GM23338 (cell line): ENCODE data around the gene SLC7A6. TPM values are rescaled to one million over a fixed set of nuclear protein-coding genes. Genes with fewer than 3 reads are reported as not detected.
A peak's percentile ranks its signal among the peaks of the same experiment; 100 is the strongest.

Experiments used
- ATAC-seq: fragments of 200-7000 bp; cut with Tn5 transposase; 3 replicates; pipeline ENCODE4 v1.9.1; 2020
- DNase-seq: peaks from one replicate; pipeline ENCODE4 v3.0.0-alpha.2; 2015; ENCODE audit warnings: low spot score
- H2AFZ ChIP-seq: fragments of 200-600 bp; sonication (generic); 2 replicates; pipeline ENCODE4 v1.8.0; 2016; ENCODE audit warnings: antibody characterized with exemption, mild to moderate bottlenecking, moderate library complexity
- H3F3A ChIP-seq: fragments of 200-600 bp; sonication (generic); replicated peaks from 2 replicates; pipeline ENCODE4 v1.8.0; 2017; ENCODE audit warnings: antibody characterized with exemption, mixed run types, low read depth
- H3K27ac ChIP-seq: fragments of 200-600 bp; sonication (generic); 2 replicates; pipeline ENCODE4 v1.6.1; 2016; ENCODE audit warnings: low read depth
- H3K27me3 ChIP-seq: fragments of 200-600 bp; sonication (generic); 2 replicates; pipeline ENCODE4 v1.8.0; 2016; ENCODE audit warnings: mild to moderate bottlenecking, mixed run types, moderate library complexity; ENCODE audit not compliant: insufficient read depth
- H3K36me3 ChIP-seq: fragments of 200-600 bp; sonication (generic); 2 replicates; pipeline ENCODE4 v1.8.0; 2016; ENCODE audit warnings: mild to moderate bottlenecking; ENCODE audit not compliant: insufficient read depth
- H3K4me1 ChIP-seq: fragments of 200-600 bp; sonication (generic); 2 replicates; pipeline ENCODE4 v1.8.0; 2016; ENCODE audit warnings: mild to moderate bottlenecking, moderate library complexity; ENCODE audit not compliant: insufficient read depth
- H3K4me2 ChIP-seq: fragments of 200-600 bp; sonication (generic); 2 replicates; pipeline ENCODE4 v1.7.1; 2017; ENCODE audit warnings: mixed run types
- H3K4me3 ChIP-seq: fragments of 200-600 bp; sonication (generic); 2 replicates; pipeline ENCODE4 v1.6.1; 2016; ENCODE audit warnings: mixed run types
- H3K79me2 ChIP-seq: fragments of 200-600 bp; sonication (generic); replicated peaks from 2 replicates; pipeline ENCODE4 v1.8.0; 2017; ENCODE audit warnings: mild to moderate bottlenecking; ENCODE audit not compliant: insufficient read depth
- H3K9me2 ChIP-seq: fragments of 200-600 bp; sonication (generic); 2 replicates; pipeline ENCODE4 v1.8.0; 2017; ENCODE audit not compliant: insufficient read depth
- H4K20me1 ChIP-seq: fragments of 200-600 bp; sonication (generic); replicated peaks from 2 replicates; pipeline ENCODE4 v1.8.0; 2017; ENCODE audit warnings: mild to moderate bottlenecking; ENCODE audit not compliant: insufficient read depth
- H3K27ac Mint-ChIP-seq: 2 replicates; pipeline ENCODE4 v1.8.0; 2020; ENCODE audit warnings: inconsistent platforms, mild to moderate bottlenecking, moderate library complexity, mixed read lengths
- H3K27me3 Mint-ChIP-seq: 3 replicates; pipeline ENCODE4 v1.8.0; 2022; ENCODE audit warnings: low read depth, mild to moderate bottlenecking, moderate library complexity, mixed read lengths, inconsistent platforms; ENCODE audit not compliant: insufficient read depth, poor library complexity
- H3K36me3 Mint-ChIP-seq: 3 replicates; pipeline ENCODE4 v1.8.0; 2021; ENCODE audit warnings: low read depth, mild to moderate bottlenecking, inconsistent platforms, moderate library complexity, mixed read lengths
- H3K4me1 Mint-ChIP-seq: 3 replicates; pipeline ENCODE4 v1.8.0; 2020; ENCODE audit warnings: mild to moderate bottlenecking, inconsistent platforms, mixed read lengths
- H3K4me3 Mint-ChIP-seq: 3 replicates; pipeline ENCODE4 v1.8.0; 2021; ENCODE audit warnings: moderate library complexity, mild to moderate bottlenecking, inconsistent platforms, mixed read lengths
- H3K9me3 Mint-ChIP-seq: 3 replicates; pipeline ENCODE4 v1.8.0; 2020; ENCODE audit warnings: moderate library complexity, mild to moderate bottlenecking, inconsistent platforms, mixed read lengths
- CREB1 ChIP-seq: fragments of 250-450 bp; sonication (Bioruptor Pico); IDR thresholded peaks from 2 replicates; pipeline ENCODE4 v1.5.0; 2020; ENCODE audit warnings: low read depth, mild to moderate bottlenecking, moderate library complexity
- EZH2 ChIP-seq: fragments of 200-600 bp; sonication (generic); IDR thresholded peaks from one replicate; pipeline ENCODE4 v1.8.0; 2017; ENCODE audit warnings: antibody characterized with exemption, mild to moderate bottlenecking, low read depth; ENCODE audit not compliant: unreplicated experiment
- EZH2phosphoT487 ChIP-seq: fragments of 200-600 bp; sonication (generic); IDR thresholded peaks from one replicate; pipeline ENCODE4 v1.8.1; 2018; ENCODE audit warnings: antibody characterized with exemption; ENCODE audit not compliant: unreplicated experiment
- POLR2AphosphoS5 ChIP-seq: IDR thresholded peaks from 2 replicates; pipeline ENCODE4 v1.6.1; 2016; ENCODE audit warnings: antibody characterized with exemption, low read depth
- ZNF462 ChIP-seq: fragments of 250-450 bp; sonication (Bioruptor Pico); IDR thresholded peaks from 2 replicates; pipeline ENCODE4 v1.5.0; 2020; ENCODE audit warnings: mild to moderate bottlenecking, moderate library complexity
- polyA plus RNA-seq: library from polyadenylated mRNA; unstranded; fragments of >200 nt; fragmentation: Nextera tagmentation; extraction: Ambion mirVana; gene quantifications from 2 replicates; pipeline ENCODE4 v1.2.1, GENCODE V29; 2016
- total RNA-seq: library from RNA; depleted of rRNA; stranded (reverse); fragments of >200 nt; shearing (Covaris generic); gene quantifications from 2 replicates; pipeline ENCODE4 v1.2.3, GENCODE V29; 2014

Gene SLC7A6
- total and polyA plus RNA-seq, 2 experiments from 2014 or later, result 16.6 to 30.9 TPM

DNA sequence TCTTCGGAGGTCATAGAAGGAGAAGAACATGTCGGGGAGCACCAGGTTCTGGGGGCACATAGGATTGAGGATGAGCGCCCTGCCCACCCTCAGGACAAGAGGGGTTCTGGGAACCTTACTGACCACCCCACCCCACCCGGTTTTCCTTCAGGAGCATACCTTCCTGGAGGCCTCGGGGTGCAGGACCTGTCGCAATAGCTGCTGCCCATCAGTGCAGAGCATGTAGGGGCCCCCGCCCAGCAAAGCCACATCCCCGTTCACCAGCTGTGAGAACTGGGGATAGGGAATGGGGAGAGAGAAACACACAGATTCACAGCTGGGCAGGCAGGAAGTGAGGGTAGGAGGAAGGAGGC lies 30.5 kb upstream of the SLC7A6 start:
- H3F3A ChIP-seq, result peaks cover 24% of the 10 kb centered on the region
- H3K4me1 Mint-ChIP-seq, result peaks cover 25% of the 10 kb centered on the region
- H4K20me1 ChIP-seq, result peaks cover 18% of the 10 kb centered on the region
- H3K27me3 ChIP-seq, result peaks cover 2% of the 10 kb centered on the region; the same call in 1 of the 2 replicates
- H3K27ac Mint-ChIP-seq, result peak overlapping the region; percentile 83
- H3K36me3 ChIP-seq, result 0 out of 2 replicates have a peak, but pooled peaks cover 4% of the 10 kb centered on the region
- peaks cover 23% of the 10 kb centered on the region for H3K79me2 ChIP-seq
- peak overlapping the region; percentile 98 for H3K4me3 ChIP-seq
- H3K4me1 ChIP-seq, result peaks cover 17% of the 10 kb centered on the region
- 0 out of 2 replicates have a peak overlapping the region, but pooled peaks have one; percentile 26 for H3K27ac ChIP-seq
- peak overlapping the region; percentile 99 for H3K4me2 ChIP-seq
- peaks cover 4% of the 10 kb centered on the region for H3K9me3 Mint-ChIP-seq
- ATAC-seq, result no peak
- no peaks in the 10 kb centered on the region for H3K9me2 ChIP-seq
- DNase-seq, result no peak
- no peak for TF ChIP-seq POLR2AphosphoS5
- no peak for TF ChIP-seq CREB1 (CRISPR knock-in tag)
- TF ChIP-seq EZH2phosphoT487, result no peak
- no peak for TF ChIP-seq ZNF462 (CRISPR knock-in tag)
- TF ChIP-seq EZH2, result no peak
- peak overlapping the region; percentile 81 for H3K4me3 Mint-ChIP-seq
- peaks cover 40% of the 10 kb centered on the region for H3K36me3 Mint-ChIP-seq
- H2AFZ ChIP-seq, result no peak overlapping the region
- H3K27me3 Mint-ChIP-seq, result peaks cover 15% of the 10 kb centered on the region
